WTC11 (cell line): Measurements from ENCODE around the gene IRF4. TPM values are rescaled to one million over a fixed set of nuclear protein-coding genes. Genes with fewer than 3 reads are reported as not detected.

Experiments used
- ATAC-seq: fragments of 200-7000 bp; cut with Tn5 transposase; 2 replicates; pipeline ENCODE4 v1.10.0; 2021; ENCODE audit warnings: mild to moderate bottlenecking, moderate library complexity
- CTCF ChIA-PET: fragments of 300-600 bp; sonication (Branson Sonifier 250); formaldehyde crosslinking; loops from one replicate; lab custom pipeline; 2021; ENCODE audit warnings: antibody characterized with exemption; lab: Charles Lee
- POLR2A ChIA-PET: fragments of 350-600 bp; sonication (Branson Sonifier 250); formaldehyde crosslinking; loops from one replicate; lab custom pipeline; 2021; ENCODE audit warnings: antibody characterized with exemption; lab: Charles Lee
- DNase-seq: peaks from one replicate; pipeline ENCODE4 v3.0.0; 2021; ENCODE audit warnings: low spot score
- H3K27ac Mint-ChIP-seq: 2 replicates; pipeline ENCODE4 v1.8.0; 2021; ENCODE audit warnings: mixed read lengths
- H3K27me3 Mint-ChIP-seq: 2 replicates; pipeline ENCODE4 v1.8.0; 2021; ENCODE audit warnings: low read depth, mild to moderate bottlenecking, moderate library complexity, mixed read lengths
- H3K36me3 Mint-ChIP-seq: 2 replicates; pipeline ENCODE4 v1.8.0; 2021; ENCODE audit warnings: mixed read lengths
- H3K4me1 Mint-ChIP-seq: 2 replicates; pipeline ENCODE4 v1.8.0; 2022; ENCODE audit warnings: mixed read lengths
- H3K4me3 Mint-ChIP-seq: 2 replicates; pipeline ENCODE4 v1.8.0; 2021; ENCODE audit warnings: mild to moderate bottlenecking, moderate library complexity, mixed read lengths
- H3K9me3 Mint-ChIP-seq: 2 replicates; pipeline ENCODE4 v1.8.0; 2021; ENCODE audit warnings: mixed read lengths
- AFF4 ChIP-seq: sonication (generic); formaldehyde crosslinking; IDR thresholded peaks from 2 replicates; pipeline ENCODE4 v1.8.1; 2023; ENCODE audit warnings: mild to moderate bottlenecking, missing genetic modification reagents, borderline replicate concordance
- ATF1 ChIP-seq: sonication (generic); formaldehyde crosslinking; IDR thresholded peaks from 2 replicates; pipeline ENCODE4 v1.8.1; 2023; ENCODE audit warnings: mild to moderate bottlenecking, moderate library complexity, missing genetic modification reagents
- CBFB ChIP-seq: sonication (generic); formaldehyde crosslinking; IDR thresholded peaks from 2 replicates; pipeline ENCODE4 v1.8.1; 2022; ENCODE audit warnings: mild to moderate bottlenecking, low read depth, missing genetic modification reagents
- E2F4 ChIP-seq: sonication (generic); formaldehyde crosslinking; IDR thresholded peaks from 2 replicates; pipeline ENCODE4 v1.8.1; 2022; ENCODE audit warnings: low read depth, mild to moderate bottlenecking, moderate library complexity, missing genetic modification reagents, borderline replicate concordance
- EMX1 ChIP-seq: fragments of 250-450 bp; sonication (Bioruptor Pico); IDR thresholded peaks from 2 replicates; pipeline ENCODE4 v1.8.0; 2021; ENCODE audit warnings: mild to moderate bottlenecking
- FOXP1 ChIP-seq: sonication (generic); formaldehyde crosslinking; IDR thresholded peaks from 2 replicates; pipeline ENCODE4 v1.8.0; 2022; ENCODE audit warnings: missing genetic modification reagents, mild to moderate bottlenecking, moderate library complexity, borderline replicate concordance
- HMGA2 ChIP-seq: fragments of 250-450 bp; sonication (Bioruptor Pico); IDR thresholded peaks from 2 replicates; pipeline ENCODE4 v1.4.0; 2021; ENCODE audit warnings: mild to moderate bottlenecking, moderate library complexity
- JAZF1 ChIP-seq: fragments of 250-450 bp; sonication (Bioruptor Pico); IDR thresholded peaks from 2 replicates; pipeline ENCODE4 v1.9.0; 2021; ENCODE audit warnings: moderate library complexity, mild to moderate bottlenecking, inconsistent platforms
- MLX ChIP-seq: sonication (generic); formaldehyde crosslinking; IDR thresholded peaks from 2 replicates; pipeline ENCODE4 v1.8.1; 2023; ENCODE audit warnings: mild to moderate bottlenecking, missing genetic modification reagents, moderate library complexity
- PRRX2 ChIP-seq: fragments of 250-450 bp; sonication (Bioruptor Pico); IDR thresholded peaks from 2 replicates; pipeline ENCODE4 v1.8.0; 2021; ENCODE audit warnings: mild to moderate bottlenecking
- TEAD4 ChIP-seq: sonication (generic); formaldehyde crosslinking; IDR thresholded peaks from 2 replicates; pipeline ENCODE4 v1.8.0; 2022; ENCODE audit warnings: mild to moderate bottlenecking, missing genetic modification reagents
- ZBTB21 ChIP-seq: sonication (generic); formaldehyde crosslinking; IDR thresholded peaks from 2 replicates; pipeline ENCODE4 v1.8.1; 2023; ENCODE audit warnings: mild to moderate bottlenecking, missing genetic modification reagents, borderline replicate concordance
- ZNF232 ChIP-seq: sonication (generic); formaldehyde crosslinking; IDR thresholded peaks from 2 replicates; pipeline ENCODE4 v1.8.0; 2022; ENCODE audit warnings: mild to moderate bottlenecking, missing genetic modification reagents
- ZNF281 ChIP-seq: sonication (generic); formaldehyde crosslinking; IDR thresholded peaks from 2 replicates; pipeline ENCODE4 v1.8.0; 2023; ENCODE audit warnings: mild to moderate bottlenecking, missing genetic modification reagents
- ZNF317 ChIP-seq: sonication (generic); formaldehyde crosslinking; IDR thresholded peaks from 2 replicates; pipeline ENCODE4 v1.8.1; 2023; ENCODE audit warnings: low read depth, mild to moderate bottlenecking, moderate library complexity, missing genetic modification reagents, borderline replicate concordance
- ZNF423 ChIP-seq: fragments of 250-450 bp; sonication (Bioruptor Pico); IDR thresholded peaks from 2 replicates; pipeline ENCODE4 v2.1.2; 2022; ENCODE audit warnings: mild to moderate bottlenecking, moderate library complexity
- ZNF512 ChIP-seq: sonication (generic); formaldehyde crosslinking; IDR thresholded peaks from 2 replicates; pipeline ENCODE4 v1.8.1; 2022; ENCODE audit warnings: missing genetic modification reagents, borderline replicate concordance
- total RNA-seq: library from RNA; stranded (reverse); gene quantifications from 3 replicates; pipeline ENCODE4 v1.2.3, GENCODE V29; 2021
- TF ChIP-seq, protein P1 (sequence below): sonication (generic); formaldehyde crosslinking; conservative IDR thresholded peaks from 2 replicates; pipeline ENCODE4 v1.8.1; 2022; ENCODE audit warnings: mild to moderate bottlenecking, missing genetic modification reagents
- TF ChIP-seq, protein P2 (sequence below): sonication (generic); formaldehyde crosslinking; IDR thresholded peaks from 2 replicates; pipeline ENCODE4 v1.8.1; 2023; ENCODE audit warnings: mild to moderate bottlenecking, missing genetic modification reagents
- TF ChIP-seq, protein P3 (sequence below): fragments of 250-450 bp; sonication (Bioruptor Pico); IDR thresholded peaks from 2 replicates; pipeline ENCODE4 v1.9.0; 2021; ENCODE audit warnings: mild to moderate bottlenecking
- TF ChIP-seq, protein P4 (sequence below): sonication (generic); formaldehyde crosslinking; IDR thresholded peaks from 2 replicates; pipeline ENCODE4 v1.8.0; 2022; ENCODE audit warnings: mild to moderate bottlenecking, missing genetic modification reagents

IRF4 gene
- total RNA-seq, 1 experiment from 2014 or later: 1.6 TPM

DNA sequence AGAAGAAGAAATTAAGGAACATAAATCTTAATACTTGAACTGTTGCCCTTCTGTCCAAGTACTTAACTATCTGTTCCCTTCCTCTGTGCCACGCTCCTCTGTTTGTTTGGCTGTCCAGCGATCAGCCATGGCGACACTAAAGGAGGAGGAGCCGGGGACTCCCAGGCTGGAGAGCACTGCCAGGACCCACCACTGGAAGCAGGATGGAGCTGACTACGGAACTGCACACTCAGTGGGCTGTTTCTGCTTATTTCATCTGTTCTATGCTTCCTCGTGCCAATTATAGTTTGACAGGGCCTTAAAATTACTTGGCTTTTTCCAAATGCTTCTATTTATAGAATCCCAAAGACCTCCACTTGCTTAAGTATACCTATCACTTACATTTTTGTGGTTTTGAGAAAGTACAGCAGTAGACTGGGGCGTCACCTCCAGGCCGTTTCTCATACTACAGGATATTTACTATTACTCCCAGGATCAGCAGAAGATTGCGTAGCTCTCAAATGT is 17.1 kb downstream of the IRF4 start:
- TF ChIP-seq FOXP1 (CRISPR knock-in tag) (no peak), ATF1 (CRISPR knock-in tag) (no peak), AFF4 (CRISPR knock-in tag) (no peak), ZNF317 (CRISPR knock-in tag) (no peak), ZBTB21 (no peak), ZNF512 (no peak), JAZF1 (CRISPR knock-in tag) (no peak), EMX1 (CRISPR knock-in tag) (no peak), PRRX2 (CRISPR knock-in tag) (no peak), MLX (no peak), ZNF232 (no peak), TEAD4 (CRISPR knock-in tag) (no peak)
- TF ChIP-seq, protein P1, sequence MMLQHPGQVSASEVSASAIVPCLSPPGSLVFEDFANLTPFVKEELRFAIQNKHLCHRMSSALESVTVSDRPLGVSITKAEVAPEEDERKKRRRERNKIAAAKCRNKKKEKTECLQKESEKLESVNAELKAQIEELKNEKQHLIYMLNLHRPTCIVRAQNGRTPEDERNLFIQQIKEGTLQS (CRISPR knock-in tag): no peak
- TF ChIP-seq, protein P2, sequence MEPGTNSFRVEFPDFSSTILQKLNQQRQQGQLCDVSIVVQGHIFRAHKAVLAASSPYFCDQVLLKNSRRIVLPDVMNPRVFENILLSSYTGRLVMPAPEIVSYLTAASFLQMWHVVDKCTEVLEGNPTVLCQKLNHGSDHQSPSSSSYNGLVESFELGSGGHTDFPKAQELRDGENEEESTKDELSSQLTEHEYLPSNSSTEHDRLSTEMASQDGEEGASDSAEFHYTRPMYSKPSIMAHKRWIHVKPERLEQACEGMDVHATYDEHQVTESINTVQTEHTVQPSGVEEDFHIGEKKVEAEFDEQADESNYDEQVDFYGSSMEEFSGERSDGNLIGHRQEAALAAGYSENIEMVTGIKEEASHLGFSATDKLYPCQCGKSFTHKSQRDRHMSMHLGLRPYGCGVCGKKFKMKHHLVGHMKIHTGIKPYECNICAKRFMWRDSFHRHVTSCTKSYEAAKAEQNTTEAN (CRISPR knock-in tag): no peak
- TF ChIP-seq, protein P3, sequence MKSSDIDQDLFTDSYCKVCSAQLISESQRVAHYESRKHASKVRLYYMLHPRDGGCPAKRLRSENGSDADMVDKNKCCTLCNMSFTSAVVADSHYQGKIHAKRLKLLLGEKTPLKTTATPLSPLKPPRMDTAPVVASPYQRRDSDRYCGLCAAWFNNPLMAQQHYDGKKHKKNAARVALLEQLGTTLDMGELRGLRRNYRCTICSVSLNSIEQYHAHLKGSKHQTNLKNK (CRISPR knock-in tag): no peak
- TF ChIP-seq, all 79 proteins: peak for 0
- Mint-ChIP-seq H3K4me1 (peaks cover 24% of the 10 kb centered on the region), H3K36me3 (no peaks in the 10 kb centered on the region), H3K9me3 (no peaks in the 10 kb centered on the region), H3K4me3 (no peak overlapping the region), H3K27me3 (no peaks in the 10 kb centered on the region), H3K27ac (no peak overlapping the region)
- POLR2A ChIA-PET: no interaction called here
- ATAC-seq: peak; percentile 99
- peak; percentile 54 for DNase-seq
- CTCF ChIA-PET: interaction anchor here (0.6 to 4.8 kb wide), 29 partner anchors 9 to 224 kb away, joined by 3 to 21 read pairs (median 4); partner anchors contain the start of gene IRF4

- ChIA-PET POLR2A (no interaction called here), CTCF (interaction anchor here (0.6 to 4.8 kb wide), 26 partner anchors 8 to 225 kb away, joined by 3 to 21 read pairs (median 4); partner anchors contain the start of gene IRF4)
- no peaks in the 10 kb centered on the region; the same call in 1 of the 2 replicates for H3K36me3 Mint-ChIP-seq
- no peaks in the 10 kb centered on the region for H3K27me3 Mint-ChIP-seq
- H3K27ac Mint-ChIP-seq: no peak overlapping the region
- no peak for DNase-seq
- no peak overlapping the region for H3K4me3 Mint-ChIP-seq
- H3K9me3 Mint-ChIP-seq: peaks cover 4% of the 10 kb centered on the region
- no peak for ATAC-seq
- peaks cover 24% of the 10 kb centered on the region for H3K4me1 Mint-ChIP-seq
- no peak for TF ChIP-seq HMGA2 (CRISPR knock-in tag)
- TF ChIP-seq E2F4: no peak
- no peak for TF ChIP-seq CBFB (CRISPR knock-in tag)
- no peak for TF ChIP-seq JAZF1 (CRISPR knock-in tag)
- TF ChIP-seq ZNF281 (CRISPR knock-in tag): no peak
- TF ChIP-seq, protein P4, sequence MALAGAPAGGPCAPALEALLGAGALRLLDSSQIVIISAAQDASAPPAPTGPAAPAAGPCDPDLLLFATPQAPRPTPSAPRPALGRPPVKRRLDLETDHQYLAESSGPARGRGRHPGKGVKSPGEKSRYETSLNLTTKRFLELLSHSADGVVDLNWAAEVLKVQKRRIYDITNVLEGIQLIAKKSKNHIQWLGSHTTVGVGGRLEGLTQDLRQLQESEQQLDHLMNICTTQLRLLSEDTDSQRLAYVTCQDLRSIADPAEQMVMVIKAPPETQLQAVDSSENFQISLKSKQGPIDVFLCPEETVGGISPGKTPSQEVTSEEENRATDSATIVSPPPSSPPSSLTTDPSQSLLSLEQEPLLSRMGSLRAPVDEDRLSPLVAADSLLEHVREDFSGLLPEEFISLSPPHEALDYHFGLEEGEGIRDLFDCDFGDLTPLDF (CRISPR knock-in tag): no peak
- TF ChIP-seq ZNF423: no peak
- no peak for TF ChIP-seq ZBTB21
Observed at GRCh38 chr6:409370-409972, 17.9 kb downstream of the IRF4 start.
